HepG2 (cell line): Measurements from ENCODE around the gene CACNA1I. TPM values are rescaled to one million over a fixed set of nuclear protein-coding genes. Genes with fewer than 3 reads are reported as not detected.

Experiments
- ATAC-seq: fragments of 200-7000 bp; cut with Tn5 transposase; 3 replicates; pipeline ENCODE4 v1.9.1; 2020; ENCODE audit warnings: mild to moderate bottlenecking, moderate library complexity
- BruUV-seq: library from RNA; stranded (reverse); fragments of 400-500 nt; replicated peaks from 2 replicates; lab custom pipeline; 2021; lab: Mats Ljungman, UMichigan
- CTCF ChIA-PET: fragments of 300-600 bp; formaldehyde crosslinking; extraction: SDS; loops from one replicate; lab custom pipeline; 2021; ENCODE audit warnings: low total read pairs, inconsistent platforms, low intra/inter-chr PET ratio; lab: Yijun Ruan, JAX
- POLR2A ChIA-PET: fragments of 350-600 bp; sonication (Branson Sonifier 250); formaldehyde crosslinking; loops from one replicate; lab custom pipeline; 2020; ENCODE audit warnings: antibody characterized with exemption, inconsistent platforms; lab: Yijun Ruan, JAX
- DNase-seq: peaks from one replicate; pipeline ENCODE4 v3.0.0-alpha.2; 2015; ENCODE audit warnings: low spot score
- FAIRE-seq: peaks from 3 replicates; lab custom pipeline; 2011; peaks lifted over from hg19 to GRCh38; lab: Jason Lieb, UNC
- H2AFZ ChIP-seq: one replicate; pipeline ENCODE4 v1.6.1; 2011; ENCODE audit warnings: low read length, inconsistent platforms
- H3K27ac ChIP-seq: fragments of 300-600 bp; 3 replicates; pipeline ENCODE4 v1.8.0; 2011; ENCODE audit warnings: mixed run types, mild to moderate bottlenecking, mixed read lengths, low read length, inconsistent platforms; ENCODE audit not compliant: insufficient read depth; ENCODE audit errors: extremely low read length
- H3K27me3 ChIP-seq, 2 experiments: fragments of 200-600 bp in 1 of 2; 2 replicates in 1 of 2; 3 replicates in 1 of 2; pipeline versions ENCODE4 v1.6.0 to v1.8.0; 2011; ENCODE audit warnings: low read length in 2 of 2, mild to moderate bottlenecking in 2 of 2, moderate library complexity in 2 of 2, inconsistent platforms in 1 of 2; ENCODE audit not compliant: insufficient read depth in 2 of 2, control insufficient read depth in 1 of 2
- H3K36me3 ChIP-seq, 2 experiments: fragments of 200-600 bp in 1 of 2; replicated peaks in 1 of 2; 2 replicates in 1 of 2; 3 replicates in 1 of 2; pipeline versions ENCODE4 v1.5.1 to v1.8.0; 2011; ENCODE audit warnings: low read length in 2 of 2, inconsistent platforms in 1 of 2; ENCODE audit not compliant: insufficient read depth in 2 of 2, control insufficient read depth in 1 of 2
- H3K4me1 ChIP-seq: 2 replicates; pipeline ENCODE4 v1.5.1; 2012; ENCODE audit warnings: low read length, inconsistent platforms; ENCODE audit not compliant: insufficient read depth
- H3K4me2 ChIP-seq: 2 replicates; pipeline ENCODE4 v1.6.0; 2011; ENCODE audit warnings: low read depth, low read length, inconsistent platforms
- H3K4me3 ChIP-seq, 3 experiments: fragments of 200-600 bp in 1 of 3; sonication (generic), shearing (Covaris generic) in 1 of 3; replicated peaks in 1 of 3; 2 replicates each; pipeline ENCODE4 v1.5.1; 2011 to 2016; ENCODE audit warnings: low read length in 3 of 3, inconsistent platforms in 2 of 3, low read depth in 2 of 3, mild to moderate bottlenecking in 2 of 3, control low read depth in 1 of 3, mixed read lengths in 1 of 3; ENCODE audit not compliant: insufficient read depth in 1 of 3
- H3K79me2 ChIP-seq: one replicate; pipeline ENCODE4 v1.6.1; 2011; ENCODE audit warnings: low read length, inconsistent platforms; ENCODE audit not compliant: insufficient read depth
- H3K9ac ChIP-seq: 2 replicates; pipeline ENCODE4 v1.6.0; 2011; ENCODE audit warnings: mild to moderate bottlenecking, low read depth, low read length, inconsistent platforms; ENCODE audit not compliant: insufficient read depth
- H3K9me3 ChIP-seq: 2 replicates; pipeline ENCODE4 v1.5.1; 2012; ENCODE audit warnings: mild to moderate bottlenecking, low read length
- H4K20me1 ChIP-seq: 2 replicates; pipeline ENCODE4 v1.6.0; 2011; ENCODE audit warnings: inconsistent platforms, mild to moderate bottlenecking, low read length, moderate library complexity; ENCODE audit not compliant: insufficient read depth
- AHDC1 ChIP-seq: sonication (generic); formaldehyde crosslinking; IDR thresholded peaks from 2 replicates; pipeline ENCODE4 v1.5.1; 2020; ENCODE audit warnings: mild to moderate bottlenecking, missing genetic modification reagents, borderline replicate concordance
- ATM ChIP-seq: fragments of 450-650 bp; IDR thresholded peaks from 2 replicates; pipeline ENCODE4 v1.7.1; 2017; ENCODE audit warnings: mild to moderate bottlenecking, borderline replicate concordance
- CHCHD3 ChIP-seq: sonication (generic); formaldehyde crosslinking; IDR thresholded peaks from 2 replicates; pipeline ENCODE4 v1.8.0; 2022; ENCODE audit warnings: mild to moderate bottlenecking, missing genetic modification reagents, moderate library complexity
- ELF3 ChIP-seq: IDR thresholded peaks from 2 replicates; pipeline ENCODE4 v1.6.1; 2016; ENCODE audit warnings: missing genetic modification reagents, missing compliant biosample characterization
- HNF4G ChIP-seq, 2 experiments: sonication (generic) in 1 of 2; formaldehyde crosslinking in 1 of 2; IDR thresholded peaks; 2 replicates each; pipeline versions ENCODE4 v1.4.0 to v1.6.1; 2011 to 2020; ENCODE audit warnings: borderline replicate concordance in 2 of 2, low read depth in 2 of 2, mild to moderate bottlenecking in 2 of 2, low read length in 1 of 2, missing genetic modification reagents in 1 of 2, moderate library complexity in 1 of 2
- IKZF1 ChIP-seq: fragments of 450-650 bp; IDR thresholded peaks from 2 replicates; pipeline ENCODE4 v1.7.1; 2016
- KLF11 ChIP-seq: IDR thresholded peaks from 2 replicates; pipeline ENCODE4 v1.6.1; 2016; ENCODE audit warnings: missing compliant biosample characterization
- PRDM4 ChIP-seq: sonication (generic); formaldehyde crosslinking; IDR thresholded peaks from 2 replicates; pipeline ENCODE4 v1.9.0; 2021; ENCODE audit warnings: missing genetic modification reagents, borderline replicate concordance
- SMARCC2 ChIP-seq: fragments of 450-650 bp; IDR thresholded peaks from 2 replicates; pipeline ENCODE4 v1.6.1; 2017; ENCODE audit warnings: antibody characterized with exemption, mild to moderate bottlenecking
- ZFP36L2 ChIP-seq: sonication (generic); formaldehyde crosslinking; IDR thresholded peaks from 2 replicates; pipeline ENCODE4 v1.4.0; 2020; ENCODE audit warnings: missing genetic modification reagents
- ZNF713 ChIP-seq: sonication (generic); formaldehyde crosslinking; IDR thresholded peaks from 2 replicates; pipeline ENCODE4 v1.4.0; 2020; ENCODE audit warnings: mild to moderate bottlenecking, missing genetic modification reagents
- ZNF784 ChIP-seq: sonication (generic); formaldehyde crosslinking; IDR thresholded peaks from 2 replicates; pipeline ENCODE4 v1.5.1; 2020; ENCODE audit warnings: missing genetic modification reagents, mild to moderate bottlenecking, borderline replicate concordance
- ZNF800 ChIP-seq: sonication (generic); formaldehyde crosslinking; IDR thresholded peaks from 2 replicates; pipeline ENCODE4 v1.4.0; 2020; ENCODE audit warnings: missing genetic modification reagents
- WGBS: methylation state at CpG from one replicate; pipeline ENCODE4 v1.1.6; 2017; ENCODE audit warnings: low lambda C conversion rate; 5-methylcytosine and 5-hydroxymethylcytosine counted together
- in situ Hi-C: cut with HindIII; loops from 2 replicates; pipeline ENCODE4 v1.10.0; 2017; ENCODE audit warnings: low pct_unique_long_range_greater_than_20kb; ENCODE audit not compliant: extremely low pct_ligation_motif_present
- intact Hi-C: fragments of 100-400 bp; cut with micrococcal nuclease; formaldehyde crosslinking; loops from one replicate; pipeline ENCODE4 v1.10.0; 2022; ENCODE audit not compliant: unreplicated experiment
- polyA plus RNA-seq, 8 experiments: library from polyadenylated mRNA; depleted of rRNA in 3 of 8; stranded (reverse) in 7 of 8; unstranded in 1 of 8; fragments of >200 nt; fragmentation: Illumina TruSeq in 4 of 8; extraction: Trizol in 4 of 8; gene quantifications; 2 replicates each; pipeline versions ENCODE4 v1.2.1 to v1.2.3, GENCODE V29; 2011 to 2016; ENCODE audit warnings: low read depth in 4 of 8, missing spikeins in 1 of 8, mixed read lengths in 1 of 8; ENCODE audit not compliant: insufficient read depth in 1 of 8
- total RNA-seq, 5 experiments: library from RNA; depleted of rRNA; stranded (reverse); fragments of >200 nt; fragmentation: Illumina TruSeq; extraction: Trizol; gene quantifications; 2 replicates each; pipeline ENCODE4 v1.2.3, GENCODE V29; 2016; ENCODE audit warnings: low read depth in 1 of 5

CACNA1I gene
- total and polyA plus RNA-seq, 2 of the 13 experiments (the other 11 are each of a cell fraction or from before 2014, with no cell fraction given), result not detected

- 20% methylated on average over 4 of the region's 7 CpGs for WGBS
- H2AFZ ChIP-seq, result no peak overlapping the region
- no peak overlapping the region for H3K27ac ChIP-seq
- ChIA-PET POLR2A (no interaction called here), CTCF (no interaction called here)
- no peak overlapping the region for H3K4me3 ChIP-seq
- no peak for DNase-seq
- in situ Hi-C loops, result no loop called here
- H4K20me1 ChIP-seq, result no peaks in the 10 kb centered on the region
- intact Hi-C loops, result no loop called here
- peaks cover 0 to 29% of the 10 kb centered on the region in 2 experiments; a peak in 3 of 5 replicates for H3K27me3 ChIP-seq
- BruUV-seq, result no TSS peak
- no peak for FAIRE-seq
- no peaks in the 10 kb centered on the region for H3K79me2 ChIP-seq
- no peak for ATAC-seq
- no peak overlapping the region for H3K9ac ChIP-seq
- no peaks in the 10 kb centered on the region for H3K4me1 ChIP-seq
- no peaks in the 10 kb centered on the region for H3K36me3 ChIP-seq
- H3K9me3 ChIP-seq, result no peaks in the 10 kb centered on the region
- H3K4me2 ChIP-seq, result no peak overlapping the region
- TF ChIP-seq ZFP36L2 (no peak), IKZF1 (no peak), ELF3 (CRISPR knock-in tag) (no peak), AHDC1 (CRISPR knock-in tag) (no peak), KLF11 (CRISPR knock-in tag) (no peak), CHCHD3 (no peak), ZNF800 (CRISPR knock-in tag) (no peak), ATM (no peak), ZNF784 (CRISPR knock-in tag) (no peak), ZNF713 (CRISPR knock-in tag) (no peak), PRDM4 (no peak), HNF4G (IDR thresholded peaks at IDR 0.05; ENCODE audit: borderline replicate concordance, low read depth, low read length) (no peak), HNF4G (CRISPR knock-in tag; IDR thresholded peaks at IDR 0.05; ENCODE audit: borderline replicate concordance, low read depth) (no peak), SMARCC2 (no peak)
Measured at GRCh38 chr22:39612811-39613548, 42.4 kb downstream of the CACNA1I start.
